OCI-LY3 (cell line): Measurements from ENCODE around the gene GNAI2.

Experiments used
- CTCF ChIP-seq: fragments of 200-600, 300-600 bp; sonication (generic); IDR thresholded peaks from 2 replicates; pipeline ENCODE4 v1.5.1; 2014; ENCODE audit warnings: antibody characterized with exemption, low read length, low read depth
- EZH2phosphoT487 ChIP-seq: fragments of 200-600 bp; shearing (Covaris generic); IDR thresholded peaks from 2 replicates; pipeline ENCODE4 v1.6.1; 2018; ENCODE audit warnings: antibody characterized with exemption, mixed run types, low read depth

DNA sequence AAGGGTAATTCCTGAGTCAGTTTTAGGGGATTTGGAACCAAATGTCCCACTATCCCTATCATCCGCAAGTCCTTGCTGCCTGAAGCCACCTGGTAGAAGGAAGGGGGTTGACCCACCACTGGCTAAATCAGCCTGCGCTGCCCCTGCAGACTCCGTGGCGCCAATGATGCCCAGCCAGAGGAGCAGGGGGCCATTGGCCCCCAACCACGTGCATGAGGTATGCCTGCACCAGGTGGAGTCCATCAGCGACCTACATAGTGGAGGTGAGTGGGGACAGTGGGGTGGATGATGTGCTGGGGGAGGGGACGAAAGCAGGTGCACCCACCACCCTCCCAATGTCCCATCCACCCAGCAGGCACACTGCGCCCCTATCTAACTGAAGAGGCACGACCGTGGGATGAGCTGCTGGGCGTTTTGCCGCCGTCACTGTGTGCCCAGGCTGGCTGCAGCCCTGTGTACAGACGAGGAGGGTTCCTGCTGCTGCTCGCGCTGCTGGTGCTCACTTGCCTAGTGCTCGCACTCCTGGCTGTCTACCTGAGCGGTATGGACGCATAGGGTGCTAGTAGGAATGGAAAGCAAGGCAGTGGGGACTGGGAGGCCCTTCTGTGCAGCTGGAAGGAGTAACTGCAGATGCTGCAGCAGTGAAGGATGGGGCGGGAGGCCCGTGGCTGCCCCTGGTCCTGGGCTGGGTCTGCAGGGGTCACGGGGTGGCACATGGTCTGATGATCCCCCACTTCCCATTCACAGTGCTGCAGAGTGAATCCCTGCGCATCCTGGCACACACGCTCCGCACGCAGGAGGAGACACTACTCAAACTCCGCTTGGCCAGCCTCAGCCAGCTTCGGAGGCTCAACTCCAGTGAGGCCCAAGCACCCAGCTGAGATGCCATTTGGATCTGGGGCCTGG is 50.6 kb downstream of the GNAI2 start:
- TF ChIP-seq CTCF (no peak), EZH2phosphoT487 (no peak)
